ENCODE measurements around the gene WFDC6. TPM values are rescaled to one million over a fixed set of nuclear protein-coding genes. Genes with fewer than 3 reads are reported as not detected.

WFDC6 gene
- total RNA-seq, 1 experiment from 2014 or later = not detected

- H3K27me3 ChIP-seq (ENCODE audit: insufficient read depth, low read length) = no peaks in the 10 kb centered on the region
- no peak overlapping the region for H4K8ac ChIP-seq (replicated peaks; ENCODE audit: insufficient read length, low read depth, low read length)
- no peaks in the 10 kb centered on the region for H3K4me1 ChIP-seq (ENCODE audit: insufficient read depth, low read length)
- H2AFZ ChIP-seq (ENCODE audit: low read length) = no peak overlapping the region
- H3K14ac ChIP-seq (ENCODE audit: insufficient read depth, low read length) = no peak overlapping the region
- no peak overlapping the region for H3K4ac ChIP-seq (ENCODE audit: low read depth, low read length)
- H3K27ac Mint-ChIP-seq = no peak overlapping the region
- no peak overlapping the region for H3K18ac ChIP-seq (ENCODE audit: insufficient read length, low read depth, low read length)
- H3K56ac ChIP-seq (ENCODE audit: insufficient read length, low read depth, low read length) = no peak overlapping the region
- no CpG with 5 or more reads among the region's 7 CpGs for WGBS (ENCODE audit: extremely low coverage, insufficient read length, low lambda C conversion rate)
- no peak for DNase-seq
- no peak overlapping the region for H3T11ph ChIP-seq (ENCODE audit: low read length)
- no peak overlapping the region for H3K4me2 ChIP-seq (ENCODE audit: insufficient read depth, insufficient read length, low read length)
- no peak overlapping the region for H3K4me3 Mint-ChIP-seq
- H3K27ac ChIP-seq (ENCODE audit: insufficient read length, low read depth, low read length) = no peak overlapping the region
- TF ChIP-seq CTCF (conservative IDR thresholded peaks at IDR 0.05) = no peak
- H3K36me3 Mint-ChIP-seq (ENCODE audit: insufficient read depth in 1 of 3, low read depth in 3 of 3) = no peaks in the 10 kb centered on the region
- H4K20me1 ChIP-seq (ENCODE audit: control insufficient read depth, insufficient read depth, insufficient read length) = no peaks in the 10 kb centered on the region
- no peak overlapping the region for H3K9ac ChIP-seq (ENCODE audit: extremely low read depth, insufficient read length, low read length)
- no peaks in the 10 kb centered on the region for H3K9me3 ChIP-seq (ENCODE audit: control insufficient read depth, low read depth, low read length)
- no peak overlapping the region for H2BK20ac ChIP-seq (ENCODE audit: low read depth, low read length, poor library complexity, severe bottlenecking)
- no peak overlapping the region for H2BK15ac ChIP-seq (ENCODE audit: low read depth, low read length)
- no peaks in the 10 kb centered on the region for H3K9me3 Mint-ChIP-seq
- H2BK12ac ChIP-seq (ENCODE audit: insufficient read length, low read depth, low read length) = no peak overlapping the region
- H4K91ac ChIP-seq (ENCODE audit: insufficient read length, low read depth, low read length) = no peak overlapping the region
- H3K23ac ChIP-seq (ENCODE audit: insufficient read length, low read depth, low read length) = no peak overlapping the region
- H2AK5ac ChIP-seq (ENCODE audit: insufficient read length, low read length) = no peak overlapping the region
- no peak overlapping the region for H2BK5ac ChIP-seq (ENCODE audit: insufficient read length, low read length)
- H4K5ac ChIP-seq (ENCODE audit: insufficient read length, low read depth, low read length) = no peak overlapping the region
- H3K23me2 ChIP-seq (ENCODE audit: insufficient read length, low read depth, low read length, poor library complexity, severe bottlenecking) = no peaks in the 10 kb centered on the region
- H3K79me1 ChIP-seq (ENCODE audit: insufficient read depth, low read depth, low read length, poor library complexity, severe bottlenecking) = no peaks in the 10 kb centered on the region
- no peak overlapping the region for H2BK120ac ChIP-seq (ENCODE audit: low read depth, low read length, poor library complexity, severe bottlenecking)
- no peaks in the 10 kb centered on the region for H3K4me1 Mint-ChIP-seq
- H3K27me3 Mint-ChIP-seq (ENCODE audit: low read depth) = no peaks in the 10 kb centered on the region; the same call in none of the 2 replicates
- no peaks in the 10 kb centered on the region for H3K79me2 ChIP-seq (ENCODE audit: insufficient read depth, low read length)
Observed at GRCh38 chr20:45508068-45508886, 31.0 kb downstream of the WFDC6 start.

All from H9 (cell line).